ENCODE results near the gene DCLK3.

Gene DCLK3

GRCh38 chr3:36764704-36765038 lies 318 bp upstream of the DCLK3 start:
- DNase-seq (ENCODE audit: low read depth in 2 of 2), result no peak

- DNase-seq (ENCODE audit: low read depth in 2 of 2), result no peak
These were observed 1.2 kb downstream of the DCLK3 start for GRCh38 chr3:36762918-36763849.

GRCh38 chr3:36761779-36762178 lies 2.6 kb downstream of the DCLK3 start:
- no peak for DNase-seq (ENCODE audit: low read depth in 2 of 2)

DNA sequence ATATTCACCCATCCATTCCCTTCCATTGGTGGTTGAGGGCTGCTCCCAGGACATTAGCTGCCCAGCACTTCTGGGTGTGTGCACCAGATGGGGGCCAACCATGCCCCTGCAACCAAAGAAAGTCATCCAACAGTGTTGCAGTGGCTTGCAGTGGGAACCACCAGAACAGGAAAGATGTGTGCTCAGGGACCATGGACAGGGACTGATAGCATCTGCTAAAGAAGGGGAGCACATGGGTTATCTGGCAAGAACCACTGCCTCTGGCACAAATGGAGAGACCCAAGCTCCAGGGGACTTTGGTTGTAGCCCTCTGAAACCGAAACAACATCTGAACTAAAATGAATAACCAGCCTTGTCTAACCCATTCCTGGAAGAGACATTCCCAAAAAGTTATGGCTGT lies 8.1 kb downstream of the DCLK3 start:
- DNase-seq (ENCODE audit: low read depth in 2 of 2), result no peak

DNA sequence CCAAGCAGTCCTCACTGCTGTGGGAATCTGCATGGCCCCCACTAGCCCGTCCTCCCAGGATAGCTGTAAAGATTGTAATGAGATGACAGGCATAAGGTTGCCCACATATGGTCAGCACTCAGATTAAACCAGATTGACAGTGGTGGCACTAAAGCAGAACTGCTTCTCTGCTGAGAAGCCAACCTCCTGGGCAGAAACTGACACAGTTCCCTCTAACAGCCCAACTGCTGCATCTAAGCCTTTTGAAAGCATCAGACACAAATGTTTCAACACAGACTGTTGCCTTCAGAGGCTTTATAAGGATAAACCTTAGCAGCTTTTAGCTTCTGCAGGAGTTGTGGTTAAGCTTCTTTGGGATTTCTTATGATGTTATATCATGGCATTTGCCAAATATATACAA lies 13.0 kb downstream of the DCLK3 start:
- DNase-seq (ENCODE audit: low read depth in 2 of 2), result no peak

DNA sequence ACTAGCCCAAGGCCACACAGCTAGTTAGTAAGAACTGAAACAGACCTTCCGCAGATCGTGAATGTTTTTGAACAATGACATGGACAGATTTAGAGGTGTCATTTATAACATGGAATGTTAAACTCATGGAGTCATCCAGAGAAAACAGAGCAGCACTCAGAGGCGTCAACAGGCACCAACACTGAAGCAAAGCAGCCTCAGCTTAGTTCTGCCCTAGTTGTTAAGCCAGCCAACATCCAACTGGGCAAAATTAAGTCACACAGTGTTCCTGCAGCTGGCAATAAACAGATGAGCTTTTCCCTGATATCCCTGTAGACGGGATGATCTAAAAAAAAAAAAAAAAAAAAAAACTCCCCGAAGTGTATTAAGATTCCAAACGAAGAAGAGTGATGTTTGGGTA lies 13.6 kb downstream of the DCLK3 start:
- DNase-seq (ENCODE audit: low read depth in 2 of 2), result no peak

- DNase-seq (ENCODE audit: low read depth in 2 of 2), result no peak
These were observed 19.6 kb downstream of the DCLK3 start for GRCh38 chr3:36744763-36745162.

GRCh38 chr3:36743826-36744225 lies 20.5 kb downstream of the DCLK3 start:
- no peak for DNase-seq (ENCODE audit: low read depth in 2 of 2)

DNA sequence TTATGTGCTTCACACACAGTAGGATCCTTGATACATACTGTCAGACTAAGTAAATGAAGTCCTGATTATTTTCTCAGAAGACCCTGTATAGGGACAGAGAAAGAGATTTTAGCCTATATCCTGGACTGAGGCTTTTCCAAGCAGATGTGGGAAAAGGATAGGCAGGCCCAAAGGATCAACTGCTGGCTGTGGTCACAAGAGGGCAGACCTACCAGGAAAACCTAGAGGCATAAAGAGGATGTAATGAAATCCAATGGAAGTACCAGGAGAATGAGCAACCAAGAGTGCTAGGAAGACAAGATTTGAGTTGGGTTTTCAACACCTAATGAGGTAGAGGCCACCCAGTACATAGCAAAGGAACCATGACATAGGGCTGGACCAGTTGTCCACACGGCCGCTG lies 23.1 kb downstream of the DCLK3 start:
- DNase-seq (ENCODE audit: low read depth in 2 of 2), result no peak

GRCh38 chr3:36740787-36741186 lies 23.6 kb downstream of the DCLK3 start:
- DNase-seq (ENCODE audit: low read depth in 2 of 2), result no peak

DNA sequence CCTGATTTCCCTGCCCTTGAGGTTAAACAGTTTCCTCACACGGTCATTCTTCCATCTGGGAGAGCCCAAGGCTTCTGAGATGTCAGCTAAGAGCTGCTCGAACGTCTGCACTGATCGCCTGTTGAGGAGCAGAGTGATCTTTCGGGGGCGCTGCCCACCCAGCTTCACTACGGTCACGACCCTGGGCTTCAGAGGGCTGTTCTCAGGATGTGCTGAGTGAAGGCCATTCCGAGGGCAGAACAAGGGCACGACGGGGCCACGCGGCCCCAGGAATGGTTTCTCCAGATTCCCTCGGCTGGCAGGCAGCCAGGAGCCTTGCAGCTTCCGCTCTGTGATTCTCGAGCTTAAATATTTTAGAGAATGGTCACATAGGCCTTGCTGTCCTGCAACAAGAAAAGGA lies 25.7 kb downstream of the DCLK3 start:
- no peak for DNase-seq (ENCODE audit: low read depth in 2 of 2)

- DNase-seq (ENCODE audit: low read depth in 2 of 2), result no peak
These were observed 28.1 kb downstream of the DCLK3 start for GRCh38 chr3:36736301-36736700.

- DNase-seq (ENCODE audit: low read depth in 2 of 2), result no peak
These were observed 29.6 kb downstream of the DCLK3 start for GRCh38 chr3:36734742-36735141.

DNA sequence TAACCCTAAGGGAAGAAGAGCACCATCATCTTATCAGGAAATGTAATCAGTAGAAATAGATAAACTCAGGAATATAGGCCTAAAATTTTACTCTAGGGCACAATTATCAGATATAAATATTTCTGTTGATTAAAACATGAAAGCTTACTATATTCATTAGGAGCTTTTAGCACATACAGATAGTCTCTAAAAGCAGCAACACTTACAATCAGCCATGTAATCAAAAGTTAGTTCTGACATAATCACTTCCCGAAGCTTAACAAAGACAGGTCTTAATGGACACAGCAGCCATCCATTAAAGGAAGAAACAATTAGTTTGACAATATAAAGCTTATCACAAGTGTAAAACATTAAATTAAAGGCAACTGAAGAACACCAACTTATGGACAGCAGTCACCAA lies 30.6 kb downstream of the DCLK3 start:
- no peak for DNase-seq (ENCODE audit: low read depth in 2 of 2)

DNA sequence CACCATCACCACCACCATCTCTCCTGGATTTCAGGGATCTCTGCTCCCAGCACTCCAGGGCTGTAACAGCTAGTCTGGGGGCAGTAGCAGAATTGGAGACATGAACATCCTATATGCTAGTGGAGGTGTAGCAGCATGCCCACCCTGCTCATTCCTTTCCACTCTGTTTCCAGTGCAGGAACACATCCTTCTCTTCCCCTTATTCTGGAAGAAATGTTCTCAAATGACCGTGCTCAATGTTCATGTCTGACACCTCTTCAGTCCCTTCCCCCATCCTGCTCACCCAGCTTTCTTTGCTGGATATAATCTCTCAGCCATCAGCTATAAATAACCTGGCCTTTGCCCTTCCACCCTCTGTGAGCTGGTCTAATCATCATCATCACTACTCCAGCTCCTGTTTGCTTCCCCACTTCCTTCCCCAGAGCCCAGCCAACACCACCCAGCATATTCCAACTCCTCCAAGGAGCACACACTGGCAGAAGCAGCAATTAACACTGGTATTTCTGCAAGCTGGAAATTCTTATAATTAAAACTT lies 31.1 kb downstream of the DCLK3 start:
- DNase-seq (ENCODE audit: low read depth in 2 of 2), result no peak

DNA sequence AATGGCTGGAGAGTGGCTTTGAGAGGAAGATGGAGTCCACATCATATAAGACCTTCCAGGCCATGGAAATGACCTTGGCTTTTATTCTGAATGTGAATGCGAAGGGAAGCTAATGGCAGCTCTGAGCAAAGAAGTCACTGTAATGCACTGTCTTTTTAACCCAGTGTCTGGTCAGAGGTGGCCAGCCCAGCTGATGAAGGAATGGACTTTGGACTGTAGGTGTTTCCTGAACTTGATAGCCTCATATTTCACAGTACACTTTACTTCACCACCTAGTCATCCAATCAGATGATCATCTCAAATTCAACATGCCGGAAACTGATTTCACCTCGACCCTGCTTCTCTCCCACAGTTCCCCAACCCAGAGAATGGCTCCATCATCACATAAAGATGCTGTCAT lies 33.4 kb downstream of the DCLK3 start:
- no peak for DNase-seq (ENCODE audit: low read depth in 2 of 2)

DNA sequence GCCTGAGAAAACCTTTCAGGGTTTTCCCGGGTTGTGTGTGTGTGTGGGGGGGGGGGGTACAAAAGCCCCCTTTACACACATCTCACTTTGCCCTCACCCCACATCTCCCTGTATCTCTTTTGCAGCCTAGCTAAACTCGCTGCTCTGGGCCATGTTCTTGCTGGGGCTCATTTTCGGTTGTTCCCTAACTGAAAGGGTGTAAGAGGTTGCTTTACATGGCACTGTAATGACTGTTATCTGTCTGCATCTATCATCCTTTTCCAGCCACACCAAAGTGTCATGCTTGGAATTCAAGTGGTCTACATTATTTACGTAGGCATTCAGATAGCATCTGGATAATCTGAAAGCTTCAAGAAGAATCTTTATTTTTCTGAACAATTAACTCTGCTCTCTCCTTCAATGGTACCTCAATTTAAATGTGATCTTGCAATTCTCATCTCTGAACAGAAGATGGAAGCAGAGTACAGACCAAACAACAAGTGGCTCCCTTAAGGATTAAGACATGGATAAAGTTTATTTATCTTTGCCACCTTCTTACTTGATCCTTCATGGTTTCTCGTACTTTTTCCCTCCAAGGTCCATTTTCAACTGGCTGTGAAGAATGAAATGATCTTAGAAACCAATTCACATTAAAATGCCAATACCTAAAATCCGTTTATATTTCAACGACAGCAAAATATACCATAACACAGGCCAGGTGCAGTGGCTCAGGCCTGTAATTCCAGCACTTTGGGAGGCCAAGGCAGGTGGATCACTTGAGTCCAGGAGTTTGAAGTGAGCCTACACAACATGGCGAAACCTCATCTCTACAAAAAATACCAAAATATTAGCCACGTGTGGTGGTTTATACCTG lies 34.9 kb downstream of the DCLK3 start:
- DNase-seq (ENCODE audit: low read depth in 2 of 2), result no peak

DNA sequence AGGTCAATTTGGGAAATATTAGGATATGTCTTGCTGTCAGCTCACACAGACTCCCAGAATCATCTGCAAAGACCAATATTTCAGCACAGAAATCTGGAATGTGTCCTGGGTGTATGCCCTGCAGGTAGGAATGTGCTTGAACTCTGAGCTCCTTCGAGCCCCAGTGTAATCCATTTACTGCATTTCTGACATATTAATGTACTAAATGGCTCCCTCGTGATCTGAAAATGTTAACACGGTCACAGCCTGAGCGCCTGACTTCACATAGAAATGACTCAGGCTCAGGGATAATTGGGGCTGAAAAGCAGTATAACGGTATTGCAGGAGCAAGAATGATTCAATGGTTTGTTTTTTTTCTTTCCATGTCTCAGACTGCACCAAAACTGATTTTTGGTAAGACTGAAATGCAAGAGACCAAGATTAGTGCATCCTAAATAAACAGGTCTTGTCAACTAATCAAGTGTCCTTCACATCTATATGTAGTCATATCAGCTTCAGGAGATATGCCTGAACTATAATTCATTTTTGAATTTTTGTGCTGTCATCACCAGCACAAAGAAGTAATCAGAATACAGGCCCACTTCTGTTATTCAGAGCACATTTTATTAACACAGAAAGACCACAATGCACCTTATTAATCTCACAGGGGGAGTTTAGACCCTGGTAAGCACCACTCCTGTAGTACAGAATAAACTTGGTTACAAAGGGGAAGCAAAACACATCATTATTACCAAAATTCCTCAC lies 49.8 kb downstream of the DCLK3 start:
- DNase-seq (ENCODE audit: low read depth in 2 of 2), result no peak

GRCh38 chr3:36713904-36714303 lies 50.4 kb downstream of the DCLK3 start:
- DNase-seq (ENCODE audit: low read depth in 2 of 2), result no peak

GRCh38 chr3:36710606-36711005 lies 53.7 kb downstream of the DCLK3 start:
- no peak for DNase-seq (ENCODE audit: low read depth in 2 of 2)

- DNase-seq (ENCODE audit: low read depth in 2 of 2), result no peak
These were observed 54.5 kb downstream of the DCLK3 start for GRCh38 chr3:36709826-36710365.

DNA sequence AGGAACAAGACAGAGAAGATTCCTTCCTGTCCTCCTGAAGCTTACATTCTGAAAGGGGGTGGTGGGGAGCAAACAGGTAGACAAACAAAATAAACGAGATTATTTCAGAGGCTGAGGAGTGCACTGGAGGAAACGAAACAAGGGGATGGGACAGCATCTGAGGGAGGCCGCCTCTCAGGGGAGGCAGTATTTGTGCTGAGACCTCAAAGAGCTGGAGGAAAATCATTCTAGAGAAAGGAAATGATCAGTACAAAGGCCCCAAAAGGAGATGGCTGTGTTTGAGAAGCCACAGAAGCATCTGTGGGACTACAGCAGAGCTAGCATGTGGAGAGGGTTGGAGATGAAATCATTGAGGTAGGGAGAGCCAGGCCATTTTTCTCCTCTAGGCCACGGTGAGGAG lies 55.1 kb downstream of the DCLK3 start:
- DNase-seq (ENCODE audit: low read depth in 2 of 2), result no peak

Measured in stimulated activated CD4-positive, alpha-beta T cell treated with anti-CD3 and anti-CD28 coated beads, Interleukin-1b, Interleukin-23, amount 100 ng/mL, for 1 hour (primary cell).